RPMI8226 (cell line): ENCODE data around the gene SART3.
"Not testable (repeated sequence)": the region's sequence is repeated elsewhere in the genome, so short reads cannot be mapped to it uniquely, and the experiment has no call there.

Source experiments
- DNase-seq: peaks from one replicate; pipeline ENCODE4 v3.0.0-alpha.2; 2015

Gene SART3

GRCh38 chr12:108518716-108519496, 42.1 kb downstream of the SART3 start:
- no peak for DNase-seq

GRCh38 chr12:108518101-108518715, 42.8 kb downstream of the SART3 start:
- no peak for DNase-seq

- DNase-seq = no peak
Observed at GRCh38 chr12:108517288-108518100, 43.5 kb downstream of the SART3 start.

- DNase-seq = peak; percentile 39
Observed at GRCh38 chr12:108516511-108517275, 44.3 kb downstream of the SART3 start.

- peak; percentile 32 for DNase-seq
Observed at GRCh38 chr12:108515916-108516315, 45.1 kb downstream of the SART3 start.

- DNase-seq = peak; percentile 99
Observed at GRCh38 chr12:108514973-108515814, 45.8 kb downstream of the SART3 start, which contains the start of gene FICD. Gene FICD, plus strand, starts transcription at chr12:108515277. Its CDS starts 1,696 bp downstream, at chr12:108516973.

GRCh38 chr12:108514468-108514972, 46.5 kb downstream of the SART3 start:
- no peak for DNase-seq

- peak; percentile 78 for DNase-seq
Observed at GRCh38 chr12:108511633-108512540, 49.1 kb downstream of the SART3 start.

GRCh38 chr12:108510836-108511235, 50.1 kb downstream of the SART3 start:
- no peak for DNase-seq

- no peak for DNase-seq
Observed at GRCh38 chr12:108509806-108510205, 51.2 kb downstream of the SART3 start.

- no peak for DNase-seq
Observed at GRCh38 chr12:108507971-108508642, 52.9 kb downstream of the SART3 start.

GRCh38 chr12:108505129-108505528, 55.8 kb downstream of the SART3 start:
- no peak for DNase-seq

GRCh38 chr12:108502922-108503321, 58.1 kb downstream of the SART3 start:
- DNase-seq = no peak

GRCh38 chr12:108498136-108498535, 62.8 kb downstream of the SART3 start:
- DNase-seq = no peak

GRCh38 chr12:108495823-108496579, 65.0 kb downstream of the SART3 start:
- no peak for DNase-seq

GRCh38 chr12:108495054-108495453, 65.9 kb downstream of the SART3 start:
- DNase-seq = peak; percentile 59

GRCh38 chr12:108491256-108491655, 69.7 kb downstream of the SART3 start:
- DNase-seq = no peak

GRCh38 chr12:108487029-108487428, 73.9 kb downstream of the SART3 start:
- not testable (repeated sequence) for DNase-seq

GRCh38 chr12:108485371-108485770, 75.6 kb downstream of the SART3 start:
- DNase-seq = not testable (repeated sequence)
